Dermis blood vessel endothelial cell (primary cell): ENCODE measurements around the gene NEU3. TPM values are rescaled to one million over a fixed set of nuclear protein-coding genes. Genes with fewer than 3 reads are reported as not detected.
"Not testable (repeated sequence)": the region's sequence is repeated elsewhere in the genome, so short reads cannot be mapped to it uniquely, and the experiment has no call there.

Experiments
- DNase-seq: peaks from one replicate; pipeline ENCODE4 v3.0.0; 2010
- total RNA-seq: library from RNA; depleted of rRNA; stranded (reverse); fragments of >200 nt; gene quantifications from 2 replicates; pipeline ENCODE4 v1.2.3, GENCODE V29; 2014

NEU3 gene
- total RNA-seq, 1 donor from 2014 or later: 8.3 TPM

DNA sequence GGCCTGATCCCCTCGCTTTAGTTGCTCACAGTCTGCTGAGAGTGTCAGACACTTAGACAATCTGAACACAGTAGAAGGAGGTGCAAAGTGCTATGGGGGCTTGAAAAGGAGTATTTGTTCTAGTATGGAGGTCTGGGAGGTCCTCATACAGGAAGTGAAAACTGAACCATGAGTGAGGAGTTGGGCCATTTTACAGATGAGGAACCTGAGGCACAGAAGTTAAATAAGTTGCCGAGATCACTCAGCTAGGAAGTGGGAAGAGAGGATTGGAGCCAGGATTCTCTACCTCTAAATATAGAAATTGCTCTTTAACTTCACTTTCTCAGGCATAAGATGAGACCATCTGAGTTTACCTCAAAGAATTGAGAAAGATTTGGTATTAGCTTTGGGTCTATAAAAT lies 4.0 kb upstream of the NEU3 start:
- DNase-seq: no peak

DNA sequence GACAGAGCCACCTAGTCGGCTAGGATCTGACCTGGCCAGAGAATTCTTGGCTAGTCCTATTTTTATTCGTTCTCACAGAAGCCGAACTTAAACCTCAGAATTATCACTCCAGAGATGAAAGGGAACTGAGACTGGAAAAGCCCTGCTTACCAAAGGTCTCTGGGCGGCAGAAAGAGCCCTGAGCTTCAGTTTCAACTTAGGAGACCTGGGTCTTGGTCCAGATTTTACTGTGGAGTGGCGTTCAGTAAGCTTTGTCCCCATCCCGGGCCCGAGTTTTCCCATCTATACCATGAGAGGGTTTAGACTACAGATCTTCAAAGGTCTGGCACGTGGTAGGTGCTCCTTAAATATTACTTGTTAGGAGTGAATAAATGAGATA lies 516 bp downstream of the NEU3 start:
- peak; percentile 17 for DNase-seq

DNA sequence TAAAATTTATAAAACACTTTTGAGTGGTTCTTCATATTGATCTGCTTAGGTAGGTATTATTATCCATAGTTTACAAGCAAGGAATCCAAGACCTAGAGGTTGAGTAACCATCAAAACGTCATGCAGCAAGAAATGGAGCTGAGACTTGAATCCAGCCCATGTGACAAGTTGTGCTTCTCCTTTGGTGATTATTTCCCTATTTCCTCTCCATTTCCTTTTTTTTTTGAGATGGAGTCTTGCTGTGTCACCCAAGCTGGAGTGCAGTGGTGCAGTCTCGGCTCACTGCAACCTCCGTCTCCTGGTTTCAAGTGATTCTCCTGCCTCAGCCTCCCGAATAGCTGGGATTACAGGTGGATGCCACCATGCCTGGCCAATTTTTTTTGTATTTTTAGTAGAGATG lies 1.4 kb downstream of the NEU3 start:
- DNase-seq: not testable (repeated sequence)

DNA sequence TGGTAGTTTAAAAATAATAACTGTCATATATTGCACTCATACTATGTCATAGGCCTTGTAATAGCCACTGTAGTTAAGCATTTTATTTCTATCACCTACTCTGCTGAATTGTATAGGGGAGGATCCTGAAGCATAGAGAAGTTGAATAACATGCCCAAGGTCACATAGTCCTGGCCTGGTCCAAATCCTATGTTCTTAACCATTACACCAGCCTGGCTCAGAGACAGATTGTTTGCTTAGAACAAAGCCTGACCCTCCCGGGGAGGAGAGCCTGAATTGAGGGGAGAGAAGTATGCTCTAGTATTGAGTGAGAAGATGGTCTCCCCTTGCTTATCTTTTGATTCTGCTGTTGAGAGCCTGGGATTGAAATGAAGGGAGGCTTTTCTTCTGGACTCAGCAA lies 2.2 kb downstream of the NEU3 start:
- no peak for DNase-seq

DNA sequence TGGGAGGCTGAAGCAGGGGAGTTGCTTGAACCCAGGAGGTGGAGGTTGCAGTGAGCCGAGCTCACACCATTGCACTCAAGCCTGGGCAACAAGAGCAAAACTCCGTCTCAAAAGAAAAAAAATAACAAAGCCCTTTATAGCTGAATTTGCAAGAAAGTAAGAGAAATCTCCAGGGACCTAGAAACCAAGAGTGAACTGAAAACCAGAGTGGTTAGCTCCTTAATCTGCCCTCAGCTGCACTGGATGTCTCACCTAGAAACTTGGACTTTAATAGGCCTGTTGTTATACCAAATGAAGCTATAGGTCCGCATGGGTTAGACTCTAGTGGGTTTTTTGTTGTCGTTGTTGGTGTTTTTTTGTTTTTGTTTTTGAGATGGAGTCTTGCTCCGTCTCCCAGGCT lies 4.1 kb downstream of the NEU3 start:
- DNase-seq: no peak

DNA sequence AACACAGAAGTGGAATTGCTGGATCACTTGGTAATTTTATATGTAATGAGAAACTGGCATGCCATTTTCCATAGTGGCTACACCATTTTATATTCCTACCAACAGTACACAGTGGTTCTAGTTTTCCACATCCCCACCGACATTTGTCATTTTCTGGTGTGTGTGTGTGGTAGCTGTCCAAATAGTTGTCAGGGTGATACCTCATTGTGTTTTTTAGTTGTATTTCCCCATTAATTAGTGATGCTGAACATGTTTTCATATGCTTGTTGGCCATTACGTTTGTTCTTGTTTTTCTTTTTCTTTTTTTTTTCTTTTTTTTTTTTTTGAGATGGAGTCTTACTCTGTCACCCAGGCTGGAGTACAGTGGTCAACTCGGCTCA lies 12.2 kb downstream of the NEU3 start:
- no peak for DNase-seq

DNA sequence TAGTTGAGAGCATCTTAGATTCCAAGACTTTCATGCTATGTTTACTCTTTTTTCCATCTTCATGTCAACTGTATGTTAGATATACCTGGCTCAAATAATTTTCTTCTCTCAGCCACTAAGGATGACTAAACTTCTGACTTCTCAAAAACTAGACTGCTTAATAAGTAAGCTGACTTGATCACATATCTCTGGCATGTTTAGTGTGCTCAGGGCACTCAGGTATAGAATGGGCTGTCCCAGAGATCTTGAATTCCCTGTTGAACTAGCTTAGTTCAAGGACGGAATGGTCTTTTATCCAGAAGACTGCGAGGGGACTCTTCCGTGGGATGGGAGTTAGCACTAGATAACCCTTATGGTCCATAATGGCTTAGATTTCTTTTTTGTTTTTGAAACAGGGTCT lies 13.0 kb downstream of the NEU3 start:
- no peak for DNase-seq

DNA sequence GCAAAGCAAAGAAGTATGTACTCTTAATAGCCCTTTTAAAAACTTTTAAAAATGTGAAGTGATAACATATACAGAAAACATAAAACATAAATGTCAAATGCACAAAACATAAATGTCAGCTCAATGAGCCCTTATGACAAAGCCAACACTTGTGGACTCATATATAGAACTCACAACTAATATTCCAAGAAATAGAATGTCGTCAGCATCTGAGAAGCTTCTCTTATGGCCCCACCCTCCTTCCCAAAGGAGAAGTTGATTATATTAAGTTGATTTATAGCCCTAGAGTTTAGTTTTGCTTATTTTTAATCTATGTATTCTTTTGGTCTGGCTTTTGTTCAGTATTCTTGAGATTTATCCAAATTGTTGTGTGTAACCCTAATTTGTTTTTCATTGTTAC lies 13.8 kb downstream of the NEU3 start:
- DNase-seq: no peak

DNA sequence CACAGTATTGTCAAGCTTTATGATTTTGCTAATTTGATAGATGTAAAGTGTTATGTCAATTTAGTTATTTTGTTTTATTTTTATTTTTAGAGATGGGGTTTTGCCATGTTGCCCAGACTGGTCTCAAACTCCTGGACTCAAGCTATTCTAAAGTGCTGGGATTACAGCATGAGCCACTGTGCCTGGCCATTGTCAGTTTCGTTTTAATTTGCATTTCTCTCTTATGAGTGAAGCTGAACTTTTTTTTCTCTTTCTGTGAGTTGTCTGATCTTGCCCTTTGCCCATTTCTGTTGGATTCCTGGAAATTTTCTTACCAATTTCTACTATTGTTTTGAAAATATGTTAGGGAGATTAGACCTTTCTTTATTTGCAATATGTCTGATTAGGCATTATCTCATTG lies 15.5 kb downstream of the NEU3 start:
- no peak for DNase-seq

DNA sequence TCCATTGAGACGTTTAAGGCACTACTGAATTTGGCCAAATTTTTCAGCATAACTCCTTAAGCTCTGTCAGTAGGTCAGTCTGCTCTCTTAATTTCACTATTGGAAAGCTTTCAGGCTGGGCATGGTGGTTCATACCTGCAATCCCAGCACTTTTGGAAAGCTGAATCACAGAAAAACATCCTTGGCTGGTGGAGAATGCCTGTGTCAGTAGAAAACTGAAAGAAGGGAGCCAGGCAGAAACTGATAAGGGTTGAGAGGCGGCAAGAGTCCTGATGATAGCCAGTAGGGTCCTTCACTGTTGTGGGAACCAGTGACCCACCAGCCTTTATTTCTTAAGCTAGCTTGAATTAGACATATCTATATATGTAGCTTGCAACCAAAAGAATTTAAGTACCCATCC lies 22.6 kb downstream of the NEU3 start:
- no peak for DNase-seq

DNA sequence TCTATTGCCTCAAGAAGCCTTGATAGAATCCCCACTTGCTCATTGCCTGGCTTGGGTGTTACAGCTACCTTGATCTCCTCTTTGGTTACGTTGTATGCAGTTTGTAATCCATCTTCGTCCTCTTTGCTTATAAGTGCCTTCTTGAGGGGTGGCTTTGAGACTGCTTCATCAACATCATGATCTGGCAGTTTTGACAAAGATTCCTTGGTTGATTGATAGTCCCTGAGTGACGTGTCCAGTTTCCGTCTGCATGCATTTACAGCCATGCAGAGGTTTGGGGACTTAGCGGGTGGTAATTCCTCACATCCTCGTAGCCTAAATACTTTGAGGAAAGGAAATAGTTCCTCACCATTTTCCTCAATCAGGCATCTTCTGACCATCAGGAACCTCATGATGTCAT lies 23.1 kb downstream of the NEU3 start:
- no peak for DNase-seq

DNA sequence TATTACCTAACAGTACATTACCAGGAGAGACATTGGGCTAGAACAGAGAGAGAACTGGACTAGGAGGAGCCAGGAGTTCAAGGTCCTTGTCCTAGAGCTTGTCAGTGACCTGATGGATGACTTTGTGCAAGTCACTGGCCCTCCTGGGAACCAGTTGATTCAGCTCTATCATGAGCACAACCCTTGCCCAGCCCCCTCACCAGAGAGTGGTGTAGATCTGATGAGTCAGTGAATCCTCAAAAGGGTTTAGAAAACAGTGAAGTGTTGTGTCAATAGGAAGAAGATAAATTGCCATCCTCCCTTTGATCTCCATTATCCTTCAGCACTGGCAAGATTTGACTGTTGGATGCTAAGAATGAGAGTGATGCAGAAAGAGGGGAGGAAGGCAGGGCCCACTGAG lies 24.3 kb downstream of the NEU3 start:
- no peak for DNase-seq

DNA sequence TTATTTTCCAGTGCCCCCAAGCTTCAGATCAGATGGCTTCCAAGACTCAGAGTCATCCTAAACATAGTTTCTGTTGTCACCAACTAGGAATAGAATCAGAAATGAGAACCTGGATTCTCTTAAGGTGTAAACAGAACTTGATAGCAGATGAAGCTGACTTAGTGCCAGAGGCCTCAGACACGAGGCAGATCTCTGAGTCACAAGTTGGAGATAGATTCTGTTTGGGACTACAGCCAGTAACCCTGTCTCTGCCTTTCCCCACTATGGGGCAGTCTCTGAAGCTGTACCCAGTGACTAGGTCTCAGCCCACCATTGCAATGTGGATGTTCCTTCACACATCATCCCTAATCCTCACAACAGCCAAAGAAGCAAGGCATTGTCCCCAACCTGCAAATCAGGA lies 25.4 kb downstream of the NEU3 start:
- DNase-seq: peak; percentile 28

DNA sequence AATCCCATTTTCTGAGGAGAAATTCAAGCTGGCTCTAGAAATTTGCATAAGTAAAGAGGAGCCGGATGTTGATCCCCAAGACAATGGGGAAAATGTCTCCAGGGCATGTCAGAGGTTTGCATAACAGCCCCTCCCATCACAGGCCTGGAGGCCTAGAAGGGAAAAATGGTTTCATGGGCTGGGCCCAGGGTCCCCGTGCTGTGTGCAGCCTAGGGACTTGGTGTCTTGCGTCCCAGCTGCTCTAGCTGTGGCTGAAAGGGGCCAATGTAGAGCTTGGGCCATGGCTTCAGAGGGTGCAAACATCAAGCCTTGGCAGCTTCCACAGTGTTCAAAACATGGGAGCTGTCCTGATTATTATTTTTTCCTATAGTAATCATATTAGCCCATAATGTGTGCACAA lies 30.5 kb downstream of the NEU3 start:
- DNase-seq: not testable (repeated sequence)

DNA sequence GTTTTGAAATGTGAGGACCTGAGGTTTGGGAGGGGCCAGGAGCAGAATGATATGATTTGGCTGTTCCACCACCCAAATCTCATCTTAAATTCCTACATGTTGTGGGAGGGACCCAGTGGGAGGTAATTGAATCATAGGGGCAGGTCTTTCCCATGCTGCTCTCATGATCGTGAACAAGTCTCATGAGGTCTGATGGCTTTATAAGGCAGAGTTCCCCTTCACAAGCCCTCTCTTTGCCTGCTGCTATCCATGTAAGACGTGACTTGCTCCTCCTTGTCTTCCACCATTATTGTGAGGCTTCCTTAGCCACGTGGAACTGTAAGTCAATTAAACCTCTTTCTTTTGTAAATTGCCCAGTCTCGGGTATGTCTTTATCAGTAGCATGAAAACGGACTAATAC lies 31.6 kb downstream of the NEU3 start:
- DNase-seq: not testable (repeated sequence)

DNA sequence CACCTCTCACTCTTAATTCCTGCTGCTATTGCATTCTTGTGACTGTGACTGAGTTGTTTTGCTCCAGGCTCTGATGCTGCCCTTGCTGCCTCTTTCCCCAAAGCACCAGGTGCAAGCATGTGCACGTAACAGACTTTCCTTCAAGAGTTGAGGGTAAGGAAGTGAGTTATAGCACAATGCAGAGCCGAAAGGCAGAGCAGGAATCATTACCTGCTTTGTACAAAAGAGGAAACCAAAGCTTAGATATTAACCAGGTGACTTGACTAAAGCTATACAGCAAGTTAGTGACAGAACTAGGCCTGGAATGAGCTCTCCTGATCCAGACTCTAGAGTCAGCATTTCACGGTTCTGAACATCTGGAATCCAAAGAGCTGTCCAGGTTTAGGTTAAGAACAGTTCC lies 33.6 kb downstream of the NEU3 start:
- DNase-seq: no peak

DNA sequence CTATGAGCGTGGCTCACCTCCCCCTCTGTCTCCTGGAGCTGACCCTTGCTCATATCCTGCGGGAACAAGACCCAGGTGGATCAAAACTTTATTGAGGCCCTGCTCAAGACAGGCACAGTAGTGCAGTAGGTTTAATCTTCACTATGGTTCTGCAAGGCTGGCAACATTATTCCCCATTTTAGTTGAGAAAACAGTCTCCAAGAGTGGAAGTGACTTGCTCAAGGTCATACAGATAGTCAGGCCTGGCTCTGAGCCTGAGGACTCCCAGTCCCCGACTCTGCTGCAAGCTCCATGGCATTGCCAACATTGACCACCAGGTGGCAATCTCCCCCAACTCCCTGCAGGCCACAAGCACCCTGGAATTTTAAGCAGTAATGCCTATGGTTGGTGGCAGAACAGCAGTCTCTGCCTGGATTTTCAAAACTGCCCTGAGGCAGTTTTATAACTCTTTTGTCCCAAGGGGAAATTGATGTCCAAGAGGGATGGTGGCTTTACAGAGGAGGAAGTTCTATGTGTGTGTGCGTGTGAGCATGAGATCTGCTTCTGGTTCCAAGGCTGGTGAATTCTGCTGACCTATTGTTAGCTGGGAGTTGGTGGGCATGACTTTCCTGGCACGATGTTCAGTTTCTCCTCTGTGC lies 34.1 kb downstream of the NEU3 start:
- peak; percentile 92 for DNase-seq

DNA sequence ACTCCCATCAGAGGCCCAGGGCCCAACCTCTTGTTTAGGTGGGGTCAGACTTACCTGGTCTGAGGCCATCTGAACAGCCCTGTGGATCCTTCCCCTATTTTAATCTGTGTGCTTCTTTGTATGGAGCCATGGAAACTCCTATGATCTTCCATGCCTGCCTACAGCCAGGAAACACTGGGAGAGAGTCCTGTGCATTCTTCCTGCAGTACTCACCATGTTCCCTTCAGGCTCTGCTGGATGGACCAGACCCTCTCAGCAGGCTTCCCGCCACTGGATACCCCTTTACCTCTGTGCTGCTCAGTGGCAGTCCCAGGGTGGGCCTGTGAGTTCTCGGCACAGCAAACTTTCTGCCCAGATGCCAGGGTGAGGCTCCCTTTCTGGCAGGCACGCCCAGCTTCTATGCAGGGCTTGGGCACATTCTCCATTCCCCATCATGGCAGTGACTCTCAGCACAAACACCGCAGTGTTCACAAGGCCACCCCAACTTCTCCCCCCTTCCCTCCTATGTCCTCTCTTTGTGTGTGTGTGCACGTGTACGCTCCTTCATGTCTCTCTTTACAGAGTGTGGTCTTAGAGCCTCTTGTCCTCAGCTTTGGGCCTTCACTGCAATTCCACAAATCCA lies 34.8 kb downstream of the NEU3 start:
- no peak for DNase-seq

DNA sequence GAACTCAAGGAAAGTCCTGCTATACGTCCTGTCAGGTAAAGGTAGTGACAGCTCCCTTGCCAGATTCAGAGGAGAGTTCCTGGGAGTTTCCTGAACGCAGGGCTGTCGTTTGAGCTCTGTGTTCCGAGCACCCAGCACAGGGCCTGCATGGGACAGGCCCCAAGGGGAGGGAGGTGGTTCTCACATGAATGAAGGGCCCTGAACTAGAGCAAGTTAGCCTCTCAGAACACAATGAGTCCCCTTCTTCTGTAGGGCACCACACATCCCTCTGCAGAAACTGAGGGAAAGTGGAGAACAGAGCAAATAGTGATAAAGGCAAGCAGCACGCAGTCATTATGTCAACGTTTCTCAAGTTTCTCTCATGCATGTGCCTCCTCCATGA lies 35.3 kb downstream of the NEU3 start:
- no peak for DNase-seq

DNA sequence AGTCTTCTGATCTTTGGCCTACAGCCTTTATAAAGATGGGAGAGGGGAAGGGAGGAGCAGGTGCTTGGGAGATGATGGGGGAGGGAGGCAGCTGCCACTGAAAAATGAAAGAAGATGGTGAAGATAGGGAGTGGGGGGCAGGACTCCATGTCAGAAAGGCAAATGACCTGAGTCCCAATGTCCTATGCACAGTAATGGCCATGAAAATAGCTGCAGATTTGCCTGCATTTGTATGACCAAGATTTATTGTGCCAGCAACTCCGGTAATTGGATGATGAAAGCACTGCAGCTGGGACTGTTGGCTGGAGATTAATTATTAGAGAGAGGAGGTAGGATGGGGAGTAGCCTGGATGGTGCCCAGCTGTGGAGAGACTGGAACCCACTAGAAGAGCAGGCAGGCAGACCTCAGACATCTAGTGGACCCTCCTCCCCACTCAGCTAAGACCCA lies 36.1 kb downstream of the NEU3 start:
- no peak for DNase-seq

DNA sequence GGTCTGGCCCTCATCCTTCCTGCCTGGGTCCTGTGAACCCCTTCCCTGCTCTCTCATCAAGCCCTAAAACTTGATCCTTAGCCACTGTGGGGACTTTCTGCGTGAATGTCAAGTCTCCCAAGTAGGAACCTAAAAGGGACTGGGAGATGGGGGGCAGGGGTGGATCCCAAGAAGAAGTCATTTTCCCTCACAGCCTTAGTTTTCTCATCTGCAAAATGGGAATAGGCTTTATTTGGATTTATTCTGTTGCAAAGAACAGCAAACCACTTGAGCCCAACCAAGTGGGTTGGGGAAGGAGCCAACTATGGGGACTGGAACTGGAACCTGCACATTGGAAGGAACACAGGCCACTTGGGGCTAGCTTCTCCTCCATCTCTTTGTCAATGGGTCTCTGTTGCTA lies 36.8 kb downstream of the NEU3 start:
- no peak for DNase-seq

DNA sequence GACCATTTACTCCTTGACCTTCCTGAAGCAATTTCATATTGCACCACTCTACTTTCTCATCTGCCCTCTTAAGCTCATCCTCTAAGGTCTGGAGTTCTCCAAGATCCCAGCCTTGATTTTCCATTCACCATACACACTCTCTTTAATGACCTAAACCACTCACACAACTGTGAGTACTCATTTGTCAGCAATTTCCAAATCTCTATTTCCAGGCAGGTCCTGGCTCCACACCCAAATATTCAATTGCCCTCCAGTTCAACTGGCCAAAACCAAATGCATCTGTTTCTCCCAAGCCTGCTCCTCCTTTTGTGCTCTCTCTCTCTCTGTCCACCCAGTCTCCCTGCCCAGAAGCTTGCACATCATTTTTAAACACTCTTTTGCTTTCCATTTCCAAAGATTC lies 39.6 kb downstream of the NEU3 start:
- no peak for DNase-seq

DNA sequence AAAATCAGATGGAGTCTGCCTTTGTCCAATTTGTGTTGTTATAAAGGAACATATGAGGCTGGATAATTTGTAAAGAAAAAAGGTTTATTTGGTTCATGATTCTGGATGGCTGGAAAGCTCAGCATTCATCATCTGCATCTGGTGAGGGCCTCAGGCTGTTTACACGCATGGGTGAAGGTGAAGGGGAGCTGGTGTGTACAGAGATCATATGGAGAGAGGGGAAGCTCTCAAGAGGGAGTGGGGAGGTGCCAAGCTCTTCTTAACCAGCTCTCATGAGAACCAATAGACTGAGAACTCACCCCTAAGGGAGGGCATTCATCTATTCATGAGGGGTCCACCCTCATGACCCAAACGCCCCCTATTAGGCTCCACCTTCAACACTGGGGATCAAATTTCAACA lies 40.0 kb downstream of the NEU3 start:
- no peak for DNase-seq

DNA sequence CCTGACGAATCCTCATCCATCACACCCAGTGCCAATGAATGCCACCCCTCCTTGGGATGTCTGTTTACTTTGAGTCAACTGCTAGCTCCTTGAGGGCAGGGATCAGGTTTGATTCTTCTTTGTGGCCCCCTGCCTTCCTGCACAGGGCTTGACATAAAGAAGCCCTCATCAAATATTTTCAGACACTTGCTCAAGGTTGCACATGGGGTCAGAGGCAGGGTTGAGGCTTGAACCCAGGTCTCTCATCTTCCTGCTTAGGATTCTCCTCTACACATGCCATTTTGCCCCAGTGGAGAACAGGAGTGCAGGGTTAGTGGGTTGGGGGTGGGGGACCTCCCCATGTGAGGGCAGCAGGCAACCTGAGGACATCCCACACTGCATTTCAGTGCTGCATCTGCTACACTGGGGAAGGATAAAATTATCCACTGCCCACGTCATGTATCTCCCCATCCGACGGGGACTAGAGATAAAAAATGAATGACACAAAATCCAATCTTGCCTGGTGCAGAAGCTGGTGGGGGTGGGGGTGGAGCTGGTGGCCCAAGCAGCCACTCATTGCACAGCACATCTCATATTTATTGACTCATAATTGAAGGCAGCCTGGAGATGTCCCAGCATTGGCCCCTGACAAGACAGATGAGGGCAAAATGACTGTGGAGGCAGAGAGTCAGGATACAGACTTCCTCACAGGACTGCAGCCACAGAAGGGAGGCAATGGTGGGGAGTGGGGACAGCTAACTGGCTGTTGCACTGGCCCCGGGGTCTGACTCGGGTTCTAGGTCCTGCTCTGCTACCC lies 41.3 kb downstream of the NEU3 start:
- DNase-seq: no peak
